SK-N-SH treated with all-trans-retinoic acid at 6 μM for 48 hours (cell line): Measurements from ENCODE around the gene FERD3L.

Experiments
- BACH2 ChIP-seq: fragments of 250-450 bp; sonication (Bioruptor Pico); IDR thresholded peaks from 2 replicates; pipeline ENCODE4 v1.9.0; 2021; ENCODE audit warnings: mild to moderate bottlenecking, borderline replicate concordance
- PATZ1 ChIP-seq: fragments of 250-450 bp; sonication (Bioruptor Pico); IDR thresholded peaks from 2 replicates; pipeline ENCODE4 v1.8.0; 2020; ENCODE audit warnings: mild to moderate bottlenecking, moderate library complexity, borderline replicate concordance
- RARB ChIP-seq: fragments of 250-450 bp; sonication (Bioruptor Pico); IDR thresholded peaks from 2 replicates; pipeline ENCODE4 v1.8.0; 2021; ENCODE audit warnings: mild to moderate bottlenecking, moderate library complexity
- TOX ChIP-seq: fragments of 250-450 bp; sonication (Bioruptor Pico); IDR thresholded peaks from 2 replicates; pipeline ENCODE4 v1.8.0; 2021; ENCODE audit warnings: mild to moderate bottlenecking, moderate library complexity, borderline replicate concordance
- TSHZ2 ChIP-seq: fragments of 250-450 bp; sonication (Bioruptor Pico); IDR thresholded peaks from 2 replicates; pipeline ENCODE4 v1.5.0; 2020; ENCODE audit warnings: mild to moderate bottlenecking, moderate library complexity
- ZFP30 ChIP-seq: fragments of 450-650 bp; formaldehyde crosslinking; IDR thresholded peaks from 2 replicates; pipeline ENCODE4 v1.5.0; 2022; ENCODE audit warnings: mild to moderate bottlenecking, moderate library complexity
- ZNF565 ChIP-seq: fragments of 450-650 bp; formaldehyde crosslinking; conservative IDR thresholded peaks from 2 replicates; pipeline ENCODE4 v1.5.0; 2020; ENCODE audit warnings: low read depth, mild to moderate bottlenecking, moderate library complexity
- ZNF8 ChIP-seq: fragments of 450-650 bp; formaldehyde crosslinking; IDR thresholded peaks from 2 replicates; pipeline ENCODE4 v1.5.0; 2020; ENCODE audit warnings: mild to moderate bottlenecking, moderate library complexity

GRCh38 chr7:19106241-19107080, 38.8 kb downstream of the FERD3L start:
- no peak for TF ChIP-seq ZNF565 (CRISPR knock-in tag)
- TF ChIP-seq PATZ1 (CRISPR knock-in tag), result no peak
- no peak for TF ChIP-seq TOX (CRISPR knock-in tag)
- no peak for TF ChIP-seq ZFP30 (CRISPR knock-in tag)
- TF ChIP-seq BACH2, result 0 out of 2 replicates have a peak, but pooled peaks have one; percentile 40
- TF ChIP-seq RARB (CRISPR knock-in tag), result no peak
- peak; percentile 38; the same call in 1 of the 2 replicates for TF ChIP-seq TSHZ2 (CRISPR knock-in tag)
- TF ChIP-seq ZNF8 (CRISPR knock-in tag), result 0 out of 2 replicates have a peak, but pooled peaks have one; percentile 16
